ENCODE data around the gene CIC. TPM values are rescaled to one million over a fixed set of nuclear protein-coding genes. Genes with fewer than 3 reads are reported as not detected.

CIC gene
- total RNA-seq, 4 donors from 2014 or later: 25.1 to 54.9 (median 27.9) TPM

DNA sequence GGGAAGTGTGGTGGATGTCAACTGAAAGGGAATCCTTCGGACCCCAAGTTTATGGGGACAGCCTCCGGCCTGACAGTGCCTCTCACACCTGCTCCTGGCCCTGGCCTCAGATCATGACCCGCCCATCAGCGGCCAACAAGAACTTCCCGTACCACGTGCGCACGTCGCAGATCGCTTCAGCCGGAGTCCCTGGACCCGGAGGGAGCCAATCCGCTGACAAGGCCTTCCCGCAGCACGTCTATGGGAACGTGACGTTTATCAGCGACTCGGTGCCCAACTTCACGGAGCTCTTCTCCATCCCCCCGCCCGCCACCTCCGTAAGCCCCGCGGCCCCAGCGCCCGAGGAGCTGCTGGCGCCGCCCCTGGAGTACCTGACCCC lies 54.4 kb downstream of the CIC start:
- no peaks in the 10 kb centered on the region for H3K9me3 ChIP-seq
- peak overlapping the region in 2 of 4 donors; percentile 75 to 85 for H3K4me3 ChIP-seq
- H3K27ac ChIP-seq: no peak overlapping the region
- peaks cover 9 to 32% (median 11%) of the 10 kb centered on the region in 4 donors for H3K27me3 ChIP-seq
- intact Hi-C loops (cut with DNase I): loop anchor here (10.0 kb wide), 1 partner anchor 189 kb away; the partner anchor contains the start of gene POU2F2
- DNase-seq: no peak
- peaks cover 25 to 47% (median 31%) of the 10 kb centered on the region in 3 donors for H3K4me1 ChIP-seq
- WGBS, 2 donors: 33 to 66% methylated on average over 2 to 11 of the region's 29 CpGs
- TF ChIP-seq CTCF (IDR thresholded peaks at IDR 0.05) (no peak), POLR2A (IDR thresholded peaks at IDR 0.05) (no peak)
- no peaks in the 10 kb centered on the region for H3K36me3 ChIP-seq

DNA sequence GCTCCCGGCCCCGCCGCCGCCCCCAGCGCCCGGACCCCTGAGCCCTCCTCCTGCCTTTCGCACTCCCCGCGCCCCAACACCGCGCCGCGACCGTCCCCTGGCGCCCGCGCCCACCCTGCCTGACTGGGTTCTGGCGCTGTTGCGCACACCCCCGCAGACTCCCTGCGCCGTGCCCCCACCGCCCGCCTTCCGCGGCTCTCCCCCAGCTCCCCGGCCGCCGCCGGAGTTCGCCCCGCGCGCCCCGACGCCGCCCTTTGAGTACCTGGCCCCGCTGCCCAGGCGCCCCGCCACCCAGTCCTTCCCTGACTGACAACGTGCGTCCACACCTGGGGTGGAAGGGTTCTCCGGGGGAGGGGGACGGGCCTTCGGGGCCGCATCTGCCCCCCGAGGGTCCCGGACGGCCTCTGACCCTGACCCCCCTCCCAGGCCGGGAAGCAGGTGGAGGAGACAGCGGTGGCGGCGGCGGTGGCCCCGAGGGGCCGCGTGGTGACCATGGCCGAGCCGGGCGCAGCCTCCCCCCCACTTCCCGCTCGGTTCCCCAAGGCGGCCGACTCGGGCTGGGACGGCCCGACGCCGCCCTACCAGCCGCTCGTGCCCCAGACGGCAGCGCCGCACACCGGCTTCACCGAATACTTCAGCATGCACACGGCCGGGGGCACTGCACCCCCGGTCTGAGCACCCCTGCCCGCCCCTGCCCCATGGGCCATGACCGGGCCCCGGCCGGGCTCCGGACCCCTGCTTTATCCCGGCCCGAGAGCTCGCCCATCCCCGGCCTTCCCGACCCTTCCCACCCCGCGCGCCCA lies 55.0 kb downstream of the CIC start:
- intact Hi-C loops (cut with DNase I): loop anchor here (10.0 kb wide), 1 partner anchor 189 kb away; the partner anchor contains the start of gene POU2F2
- WGBS, 2 donors: 0% methylated on average over 3 of the region's 92 CpGs; no CpG with 5 or more reads in 1 of the 2 donors
- DNase-seq: no peak
- Histone ChIP-seq H3K27ac (peak overlapping the region in 1 of 4 donors; percentile 18), H3K27me3 (peaks cover 9 to 32% (median 11%) of the 10 kb centered on the region in 4 donors), H3K4me1 (peaks cover 25 to 47% (median 31%) of the 10 kb centered on the region in 3 donors), H3K36me3 (no peaks in the 10 kb centered on the region), H3K9me3 (no peaks in the 10 kb centered on the region), H3K4me3 (peak overlapping the region; percentile 9 to 89 (median 80))
- TF ChIP-seq POLR2A (IDR thresholded peaks at IDR 0.05): no peak
- TF ChIP-seq CTCF (IDR thresholded peaks at IDR 0.05): peak in 1 of 6 experiments; percentile 22

DNA sequence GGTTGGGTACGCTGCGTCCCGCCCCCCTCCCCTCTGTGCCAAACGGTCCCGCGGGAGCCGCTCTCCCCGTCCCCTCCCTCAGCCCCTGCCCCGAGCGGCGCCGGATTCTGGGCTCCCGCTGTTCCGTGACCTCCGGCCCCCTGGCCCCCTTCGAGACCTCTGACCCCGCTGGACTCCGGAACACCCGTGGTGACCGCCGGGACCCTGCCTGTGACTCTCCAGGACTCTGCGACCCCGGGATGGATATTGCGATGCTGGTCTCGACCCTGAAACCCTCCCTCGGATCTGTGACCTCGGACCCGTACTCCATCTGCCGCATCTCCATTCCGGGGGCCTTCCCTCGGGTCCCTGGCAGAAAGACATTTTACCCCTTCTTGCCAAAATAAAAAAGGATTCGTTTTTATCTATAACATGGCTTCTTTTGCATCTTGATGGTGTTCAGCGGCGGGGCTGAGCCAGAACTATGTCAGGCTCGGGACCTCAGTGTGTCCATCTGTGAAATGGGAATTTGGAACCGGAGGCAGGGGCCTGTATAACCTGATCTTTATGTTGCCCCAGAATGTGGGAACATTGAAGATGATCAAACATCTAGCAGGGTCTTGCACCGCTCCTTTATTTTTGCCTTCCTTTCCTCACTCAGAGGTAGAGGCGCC lies 55.7 kb downstream of the CIC start:
- intact Hi-C loops (cut with DNase I): loop anchor here (10.0 kb wide), 1 partner anchor 190 kb away; the partner anchor contains the start of gene POU2F2
- H3K4me1 ChIP-seq: peaks cover 25 to 47% (median 31%) of the 10 kb centered on the region in 3 donors
- no peak for DNase-seq
- peaks cover 9 to 32% (median 11%) of the 10 kb centered on the region in 4 donors for H3K27me3 ChIP-seq
- no peaks in the 10 kb centered on the region for H3K9me3 ChIP-seq
- peak overlapping the region; percentile 9 to 89 (median 80) for H3K4me3 ChIP-seq
- TF ChIP-seq POLR2A (IDR thresholded peaks at IDR 0.05): no peak
- no peak for TF ChIP-seq CTCF (IDR thresholded peaks at IDR 0.05)
- 4 to 7% methylated on average over 15 to 22 of the region's 38 CpGs for WGBS, 2 donors
- H3K36me3 ChIP-seq: no peaks in the 10 kb centered on the region
- H3K27ac ChIP-seq: peak overlapping the region in 2 of 4 donors; percentile 91 to 92

- Histone ChIP-seq H3K4me1 (peaks cover 26 to 47% (median 31%) of the 10 kb centered on the region in 3 donors), H3K27ac (peak within 1 kb of the TSS; percentile 83 to 92 (median 88)), H3K27me3 (peaks cover 9 to 32% (median 11%) of the 10 kb centered on the region in 4 donors), H3K9me3 (no peaks in the 10 kb centered on the region), H3K4me3 (peak within 1 kb of the TSS; percentile 61 to 89 (median 80)), H3K36me3 (no peaks in the 10 kb centered on the region)
- intact Hi-C loops (cut with DNase I): loop anchor here (10.0 kb wide), 1 partner anchor 191 kb away; the partner anchor contains the start of gene POU2F2
- peak in 3 of 4 donors; percentile 41 to 53 (median 44) for TF ChIP-seq POLR2A (IDR thresholded peaks at IDR 0.05)
- peak; percentile 78 to 93 (median 90) for TF ChIP-seq CTCF (IDR thresholded peaks at IDR 0.05)
- 0 to 2% methylated on average over 6 to 7 of the region's 45 CpGs for WGBS, 2 donors
- peak; percentile 85 for DNase-seq
These were observed 56.4 kb downstream of the CIC start, which contains the start of gene MEGF8 for GRCh38 chr19:42325308-42325895. Gene MEGF8 (plus strand): TSS chr19:42325635. CDS start chr19:42326244, 609 bp downstream.

All from esophagus squamous epithelium (tissue), 5 donors.